HG02938 (cell line): ENCODE measurements around the gene P4HTM.

Experiments used
- ATAC-seq: cut with Tn5 transposase; IDR thresholded peaks from one replicate; pipeline ENCODE4 v1.9.1; 2021; ENCODE audit warnings: mild to moderate bottlenecking, moderate library complexity; ENCODE audit not compliant: unreplicated experiment

Gene P4HTM

DNA sequence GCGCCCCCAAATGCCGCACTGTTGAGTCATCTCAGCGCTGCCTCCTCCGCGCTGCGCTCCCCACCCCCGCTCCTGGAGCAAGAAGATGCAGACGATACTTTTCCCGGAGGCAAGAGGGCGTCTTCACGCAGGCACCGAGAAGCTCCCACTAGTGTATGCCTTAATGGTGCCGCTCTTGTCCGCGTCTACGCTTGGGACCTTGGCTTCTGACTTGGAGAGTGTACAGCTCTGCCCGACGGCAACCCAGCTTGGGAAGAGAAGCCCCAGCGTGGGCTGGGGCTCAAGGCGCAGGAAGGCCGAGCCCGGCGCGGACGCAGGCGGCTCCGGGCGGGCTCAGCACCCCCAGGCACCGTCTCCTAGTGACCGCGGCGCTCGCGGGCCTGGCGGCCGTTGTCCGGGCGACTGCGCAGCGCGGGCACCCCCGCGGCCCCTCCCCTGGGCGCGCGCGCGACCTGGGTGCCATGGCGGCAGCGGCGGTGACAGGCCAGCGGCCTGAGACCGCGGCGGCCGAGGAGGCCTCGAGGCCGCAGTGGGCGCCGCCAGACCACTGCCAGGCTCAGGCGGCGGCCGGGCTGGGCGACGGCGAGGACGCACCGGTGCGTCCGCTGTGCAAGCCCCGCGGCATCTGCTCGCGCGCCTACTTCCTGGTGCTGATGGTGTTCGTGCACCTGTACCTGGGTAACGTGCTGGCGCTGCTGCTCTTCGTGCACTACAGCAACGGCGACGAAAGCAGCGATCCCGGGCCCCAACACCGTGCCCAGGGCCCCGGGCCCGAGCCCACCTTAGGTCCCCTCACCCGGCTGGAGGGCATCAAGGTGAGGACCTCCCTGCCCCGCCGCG is at the start of gene P4HTM:
TSS of gene P4HTM (plus strand) at position 446 of the 840 bp plus-strand sequence. CDS start at position 462, 16 bp downstream.
- peak; percentile 44 for ATAC-seq

GRCh38 chr3:48945432-48945831 is 44.6 kb upstream of the P4HTM start:
- ATAC-seq, result no peak

- no peak for ATAC-seq
Measured at GRCh38 chr3:48945891-48946549, 44.0 kb upstream of the P4HTM start.

DNA sequence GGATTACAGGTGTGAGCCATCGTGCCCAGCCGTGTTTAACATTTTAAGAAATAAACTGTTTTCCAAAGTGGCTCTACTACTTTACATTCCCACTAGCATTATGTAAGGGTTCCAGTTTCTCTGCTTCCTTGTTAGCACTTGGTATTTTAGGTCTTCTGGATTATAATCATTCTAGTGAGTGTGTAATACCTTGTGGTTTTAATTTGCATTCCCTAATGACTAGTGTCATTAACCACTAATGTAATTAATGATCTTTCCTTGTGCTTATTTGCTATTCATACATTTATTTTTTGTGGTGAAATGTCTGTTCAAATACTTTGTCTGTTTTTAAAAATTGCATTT is 40.7 kb upstream of the P4HTM start:
- ATAC-seq, result no peak

DNA sequence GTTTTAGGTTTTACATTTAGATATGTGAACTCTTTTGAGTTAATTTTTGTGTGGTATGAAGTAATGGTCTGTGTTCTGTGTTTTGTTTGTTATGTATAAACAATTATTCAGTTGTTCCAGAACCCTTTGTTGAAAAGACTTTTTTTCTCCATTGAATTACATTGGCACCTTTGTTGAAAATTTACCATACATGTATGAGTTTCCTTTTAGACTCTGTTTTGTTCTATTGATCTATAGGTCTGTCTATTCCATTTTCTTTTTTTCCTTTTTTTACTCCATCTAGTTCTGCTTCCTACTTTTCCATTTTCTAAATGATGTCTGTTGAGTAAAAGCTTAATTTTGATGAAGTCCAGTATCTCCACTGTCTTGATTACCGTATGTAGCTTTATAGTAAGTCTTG is 40.0 kb upstream of the P4HTM start:
- no peak for ATAC-seq

- no peak for ATAC-seq
Measured at GRCh38 chr3:48951764-48952163, 38.3 kb upstream of the P4HTM start.

GRCh38 chr3:48952510-48953118 is 37.4 kb upstream of the P4HTM start:
- ATAC-seq, result no peak

GRCh38 chr3:48957006-48957705 is 32.9 kb upstream of the P4HTM start:
- ATAC-seq, result no peak

DNA sequence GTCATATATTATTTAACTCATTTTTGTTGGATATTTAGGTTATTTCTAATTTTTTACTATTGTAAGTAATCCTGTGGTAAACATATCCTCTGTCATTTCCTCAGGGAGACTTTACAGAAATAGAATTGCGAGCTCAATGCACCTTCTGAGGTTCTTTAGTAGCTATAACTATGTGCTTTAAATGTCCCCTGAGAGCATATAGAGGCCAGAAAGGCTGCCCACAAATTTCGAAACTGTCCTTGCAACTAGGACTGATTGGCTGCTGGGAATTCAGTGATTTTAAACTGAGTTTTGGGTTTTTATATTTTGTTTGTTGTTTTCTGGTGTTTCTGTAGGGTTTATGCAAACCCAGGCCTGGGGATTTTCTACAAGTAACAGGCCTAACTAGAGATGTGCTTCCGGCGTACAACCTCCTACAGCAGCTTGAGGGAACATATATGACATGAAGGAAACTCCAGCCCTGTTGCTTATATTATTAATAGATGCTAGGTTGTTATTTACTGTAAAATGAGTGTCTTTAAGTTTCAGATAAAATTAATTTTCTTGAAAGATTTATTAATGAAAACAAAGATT is 29.1 kb upstream of the P4HTM start:
- ATAC-seq, result no peak

DNA sequence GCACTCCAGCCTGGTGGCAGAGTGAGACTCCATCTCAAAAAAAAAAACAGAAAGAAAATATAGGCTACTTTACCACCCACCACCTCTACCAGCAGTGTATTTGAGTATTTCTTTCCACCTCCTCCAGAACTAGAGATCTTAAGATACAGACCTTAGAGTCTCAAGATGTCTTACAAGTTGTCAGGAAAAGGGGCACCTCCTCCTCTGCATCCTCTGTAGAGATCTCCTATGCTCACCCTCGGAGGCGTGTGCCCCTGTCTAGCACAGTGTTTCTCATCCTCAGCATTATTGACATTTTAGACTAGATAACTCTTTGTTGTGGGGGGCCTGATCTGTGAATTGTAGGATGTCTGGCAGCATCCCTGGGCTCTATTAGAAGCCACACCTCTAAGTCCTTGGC is 27.7 kb upstream of the P4HTM start:
- ATAC-seq, result no peak

GRCh38 chr3:48962939-48963338 is 27.1 kb upstream of the P4HTM start:
- no peak for ATAC-seq

DNA sequence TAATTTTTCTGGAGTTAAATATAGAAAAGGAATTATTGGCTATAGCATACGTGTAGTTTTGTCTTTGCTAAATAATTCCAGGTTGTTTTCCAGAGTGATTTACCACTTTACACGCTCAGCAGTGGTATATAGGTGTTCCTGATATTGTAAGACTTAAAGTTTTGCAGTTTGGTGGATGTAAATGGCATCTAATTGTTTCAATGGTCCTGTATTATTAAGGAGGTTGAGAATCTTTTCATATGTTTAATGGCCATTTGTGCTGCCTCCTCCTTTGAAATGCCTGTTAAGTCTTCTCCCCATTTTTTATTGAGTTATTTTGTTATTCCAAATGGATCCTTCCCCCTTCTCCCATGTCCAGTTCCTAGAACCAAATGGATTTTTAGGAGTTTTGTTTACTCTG is 26.4 kb upstream of the P4HTM start:
- ATAC-seq, result no peak

DNA sequence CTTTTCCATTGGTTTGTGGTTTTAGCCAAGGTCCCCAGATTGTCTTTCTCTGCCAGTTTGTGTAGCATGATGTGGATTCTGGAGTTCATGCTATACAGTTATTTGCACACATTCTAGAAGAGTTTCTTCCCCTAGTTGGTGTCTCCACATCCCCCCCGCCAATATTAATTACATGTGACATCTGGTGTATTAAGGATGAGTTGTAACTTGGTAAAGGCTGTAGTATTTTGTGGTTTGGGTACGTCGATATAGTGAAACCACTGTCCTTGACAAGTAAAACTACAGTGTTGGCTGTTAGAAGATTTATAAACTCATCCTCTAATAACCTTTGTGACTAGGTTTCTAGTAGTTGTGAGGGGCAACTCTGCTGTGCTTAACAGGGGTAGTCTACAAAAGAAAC is 23.7 kb upstream of the P4HTM start:
- no peak for ATAC-seq

GRCh38 chr3:48966876-48967361 is 23.1 kb upstream of the P4HTM start:
- no peak for ATAC-seq

GRCh38 chr3:48970586-48970985 is 19.5 kb upstream of the P4HTM start:
- no peak for ATAC-seq

DNA sequence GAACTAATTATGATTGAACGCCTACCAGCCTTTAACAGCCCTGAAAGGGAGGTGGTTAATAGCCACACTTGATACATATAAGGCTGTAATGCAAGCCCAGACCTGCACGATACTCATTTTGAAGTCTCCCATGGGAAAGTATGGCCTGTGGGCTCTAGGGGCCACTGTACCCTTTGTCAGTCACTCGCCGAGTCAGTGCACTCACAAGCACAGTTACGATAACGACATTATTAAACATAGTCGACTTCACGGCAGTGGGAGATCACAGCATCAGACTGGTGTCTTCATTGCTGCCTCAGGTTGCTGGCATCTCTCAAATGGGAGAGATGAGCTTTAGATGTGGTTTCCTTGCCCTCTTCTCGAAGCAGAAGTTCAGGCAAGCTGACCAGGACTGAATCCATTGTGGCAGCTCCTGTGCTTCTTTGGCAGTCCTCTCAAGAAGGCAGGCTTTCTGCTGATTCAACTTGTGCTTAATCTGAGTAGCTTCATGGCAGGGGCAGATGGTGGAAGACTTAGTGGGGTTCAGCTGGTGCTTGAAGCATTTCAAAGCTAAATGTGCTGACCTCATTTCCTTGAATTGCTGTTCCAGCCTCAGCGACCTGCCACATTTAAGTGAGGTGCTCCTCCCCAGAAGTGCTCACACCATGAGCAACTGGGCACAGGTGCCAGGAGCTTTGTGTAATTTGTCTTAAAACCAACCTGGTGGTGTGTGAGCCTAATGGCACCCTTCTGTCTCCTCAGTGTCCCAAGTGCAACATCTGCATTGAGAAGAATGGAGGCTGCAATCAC is 15.8 kb upstream of the P4HTM start:
- no peak for ATAC-seq

- no peak for ATAC-seq
Measured at GRCh38 chr3:48979451-48979850, 10.6 kb upstream of the P4HTM start.

DNA sequence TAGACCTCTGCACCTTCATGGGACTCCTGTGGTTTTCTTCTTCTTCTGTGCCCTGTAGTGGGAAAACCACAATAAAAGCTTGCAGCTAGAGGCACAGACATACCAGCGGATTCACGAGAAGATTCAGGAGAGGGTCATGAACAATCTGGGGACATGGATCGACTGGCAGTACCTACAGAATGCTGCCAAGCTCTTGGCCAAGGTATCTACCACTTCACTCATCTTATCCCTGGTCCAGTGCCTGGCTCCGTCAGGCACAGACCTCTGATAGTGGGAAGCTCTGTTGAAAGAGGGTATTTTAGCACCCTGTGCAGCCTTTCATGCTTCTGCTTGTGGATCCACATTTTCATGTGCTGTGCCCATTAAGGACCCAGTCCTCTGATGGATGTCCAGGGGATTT is 9.7 kb upstream of the P4HTM start:
- ATAC-seq, result no peak

GRCh38 chr3:48982016-48982415 is 8.0 kb upstream of the P4HTM start:
- no peak for ATAC-seq

DNA sequence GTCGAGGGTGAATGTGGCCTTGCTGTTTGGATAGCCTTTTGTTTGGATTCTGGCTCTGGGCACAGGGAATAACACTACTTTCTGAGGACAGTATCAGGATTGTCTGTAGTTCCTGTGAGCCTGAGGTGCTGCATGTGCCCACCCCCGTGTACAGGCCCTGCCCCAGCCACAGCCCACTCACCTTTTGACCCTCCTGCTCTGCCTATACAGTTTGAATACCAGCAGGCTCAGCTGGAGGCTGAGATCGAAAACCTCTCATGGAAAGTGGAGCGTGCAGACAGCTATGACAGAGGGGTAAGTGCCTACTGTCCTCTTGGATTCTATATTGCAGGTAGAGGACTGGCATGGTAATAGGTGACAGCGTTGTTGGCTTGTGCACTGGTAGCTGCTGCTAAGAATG is 7.4 kb upstream of the P4HTM start:
- no peak for ATAC-seq
